Measurements from ENCODE around the gene APBA3. TPM values are rescaled to one million over a fixed set of nuclear protein-coding genes. Genes with fewer than 3 reads are reported as not detected.

Gene APBA3
- total RNA-seq, 1 donor from 2014 or later = 51.2 TPM

GRCh38 chr19:3725640-3726310, 35.7 kb downstream of the APBA3 start:
- DNase-seq = no peak
- H3K9me3 Mint-ChIP-seq = no peaks in the 10 kb centered on the region
- peaks cover 10% of the 10 kb centered on the region for H3K27me3 Mint-ChIP-seq
- no peak overlapping the region for H3K4me3 Mint-ChIP-seq
- POLR2A ChIA-PET = no interaction called here
- ATAC-seq (ENCODE audit: low read depth) = no peak
- intact Hi-C loops (cut with micrococcal nuclease) = no loop called here
- peaks cover 9% of the 10 kb centered on the region for H3K4me1 Mint-ChIP-seq
- H3K36me3 Mint-ChIP-seq (ENCODE audit: low read depth) = no peaks in the 10 kb centered on the region
- H3K27ac Mint-ChIP-seq = no peak overlapping the region
- CTCF ChIA-PET = no interaction called here
- TF ChIP-seq CTCF (IDR thresholded peaks at IDR 0.05) = no peak

GRCh38 chr19:3725121-3725520, 36.4 kb downstream of the APBA3 start:
- TF ChIP-seq CTCF (IDR thresholded peaks at IDR 0.05) = no peak
- intact Hi-C loops (cut with micrococcal nuclease) = no loop called here
- CTCF ChIA-PET = no interaction called here
- no peaks in the 10 kb centered on the region for H3K36me3 Mint-ChIP-seq (ENCODE audit: low read depth)
- no peak overlapping the region for H3K27ac Mint-ChIP-seq
- POLR2A ChIA-PET = no interaction called here
- H3K4me3 Mint-ChIP-seq = no peak overlapping the region
- H3K4me1 Mint-ChIP-seq = peaks cover 9% of the 10 kb centered on the region
- DNase-seq (no peak), ATAC-seq (ENCODE audit: low read depth) (no peak)
- H3K9me3 Mint-ChIP-seq = no peaks in the 10 kb centered on the region
- H3K27me3 Mint-ChIP-seq = peaks cover 10% of the 10 kb centered on the region

DNA sequence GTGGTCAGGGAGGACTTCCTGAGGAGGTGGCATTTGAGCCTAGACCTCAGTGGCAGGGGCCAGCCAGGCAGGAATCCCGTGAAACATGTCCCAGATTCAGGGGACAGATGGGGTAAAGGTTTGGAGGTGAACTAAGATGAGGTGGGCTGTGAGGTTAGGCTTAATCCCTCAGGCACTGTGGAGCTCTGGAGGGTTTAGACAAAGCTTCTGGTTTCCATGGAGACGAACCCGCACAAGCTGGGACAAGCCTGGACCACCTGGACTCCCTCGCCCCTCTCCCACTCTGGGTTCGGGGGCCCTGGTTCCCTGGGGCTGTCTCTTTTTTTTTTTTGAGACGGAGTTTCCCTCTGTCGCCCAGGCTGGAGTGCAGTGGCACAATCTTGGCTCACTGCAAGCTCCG, 37.6 kb downstream of the APBA3 start:
- ChIA-PET CTCF (no interaction called here), POLR2A (no interaction called here)
- ATAC-seq (ENCODE audit: low read depth) (no peak), DNase-seq (no peak)
- Mint-ChIP-seq H3K27ac (no peak overlapping the region), H3K9me3 (no peaks in the 10 kb centered on the region), H3K36me3 (ENCODE audit: low read depth) (no peaks in the 10 kb centered on the region), H3K4me3 (no peak overlapping the region), H3K4me1 (peaks cover 12% of the 10 kb centered on the region), H3K27me3 (peaks cover 14% of the 10 kb centered on the region)
- TF ChIP-seq CTCF (IDR thresholded peaks at IDR 0.05) = no peak
- intact Hi-C loops (cut with micrococcal nuclease) = loop anchor here (5.0 kb wide), 1 partner anchor 88 kb away; no protein-coding TSS in a partner anchor

DNA sequence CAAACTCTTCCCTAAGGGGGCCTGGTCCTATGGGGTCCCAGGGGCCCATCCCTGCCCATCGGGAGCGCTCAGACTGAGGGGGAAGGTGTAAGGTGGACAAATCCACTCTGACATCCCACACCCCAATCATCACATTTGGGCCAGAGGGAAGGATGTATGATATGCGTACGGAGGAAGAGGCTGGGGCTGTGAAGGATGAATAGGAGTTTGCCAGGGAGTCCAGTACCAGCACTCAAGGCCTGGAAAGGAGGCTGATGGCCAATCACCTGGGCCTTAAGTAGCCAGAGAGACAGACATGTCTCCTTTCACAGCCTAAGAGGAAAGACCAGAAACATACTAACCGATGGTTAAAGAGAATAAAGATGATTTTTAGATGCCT, 38.4 kb downstream of the APBA3 start:
- H3K9me3 Mint-ChIP-seq = no peaks in the 10 kb centered on the region
- intact Hi-C loops (cut with micrococcal nuclease) = loop anchor here (5.0 kb wide), 1 partner anchor 89 kb away; no protein-coding TSS in a partner anchor
- H3K4me1 Mint-ChIP-seq = peaks cover 12% of the 10 kb centered on the region
- CTCF ChIA-PET = no interaction called here
- H3K27me3 Mint-ChIP-seq = peaks cover 14% of the 10 kb centered on the region
- POLR2A ChIA-PET = no interaction called here
- no peaks in the 10 kb centered on the region for H3K36me3 Mint-ChIP-seq (ENCODE audit: low read depth)
- DNase-seq (no peak), ATAC-seq (ENCODE audit: low read depth) (no peak)
- H3K4me3 Mint-ChIP-seq = no peak overlapping the region
- no peak overlapping the region for H3K27ac Mint-ChIP-seq
- no peak for TF ChIP-seq CTCF (IDR thresholded peaks at IDR 0.05)

GRCh38 chr19:3722443-3723109, 38.9 kb downstream of the APBA3 start:
- ChIA-PET CTCF (interaction anchor here (1.0 kb wide), 1 partner anchor 96 kb away, joined by 3 read pairs; no protein-coding TSS in a partner anchor), POLR2A (interaction anchor here (0.7 kb wide), 1 partner anchor 93 kb away, joined by 12 read pairs; no protein-coding TSS in a partner anchor)
- no peak for ATAC-seq (ENCODE audit: low read depth)
- intact Hi-C loops (cut with micrococcal nuclease) = loop anchor here (5.0 kb wide), 1 partner anchor 90 kb away; no protein-coding TSS in a partner anchor
- Mint-ChIP-seq H3K27ac (no peak overlapping the region), H3K4me3 (peak overlapping the region; percentile 50), H3K27me3 (peaks cover 14% of the 10 kb centered on the region), H3K4me1 (peaks cover 12% of the 10 kb centered on the region), H3K36me3 (ENCODE audit: low read depth) (no peaks in the 10 kb centered on the region), H3K9me3 (no peaks in the 10 kb centered on the region)
- DNase-seq = no peak
- no peak for TF ChIP-seq CTCF (IDR thresholded peaks at IDR 0.05)
